ENCODE measurements around the gene TSNAX.
"Not testable (repeated sequence)": the region's sequence is repeated elsewhere in the genome, so short reads cannot be mapped to it uniquely, and the experiment has no call there.

TSNAX gene

DNA sequence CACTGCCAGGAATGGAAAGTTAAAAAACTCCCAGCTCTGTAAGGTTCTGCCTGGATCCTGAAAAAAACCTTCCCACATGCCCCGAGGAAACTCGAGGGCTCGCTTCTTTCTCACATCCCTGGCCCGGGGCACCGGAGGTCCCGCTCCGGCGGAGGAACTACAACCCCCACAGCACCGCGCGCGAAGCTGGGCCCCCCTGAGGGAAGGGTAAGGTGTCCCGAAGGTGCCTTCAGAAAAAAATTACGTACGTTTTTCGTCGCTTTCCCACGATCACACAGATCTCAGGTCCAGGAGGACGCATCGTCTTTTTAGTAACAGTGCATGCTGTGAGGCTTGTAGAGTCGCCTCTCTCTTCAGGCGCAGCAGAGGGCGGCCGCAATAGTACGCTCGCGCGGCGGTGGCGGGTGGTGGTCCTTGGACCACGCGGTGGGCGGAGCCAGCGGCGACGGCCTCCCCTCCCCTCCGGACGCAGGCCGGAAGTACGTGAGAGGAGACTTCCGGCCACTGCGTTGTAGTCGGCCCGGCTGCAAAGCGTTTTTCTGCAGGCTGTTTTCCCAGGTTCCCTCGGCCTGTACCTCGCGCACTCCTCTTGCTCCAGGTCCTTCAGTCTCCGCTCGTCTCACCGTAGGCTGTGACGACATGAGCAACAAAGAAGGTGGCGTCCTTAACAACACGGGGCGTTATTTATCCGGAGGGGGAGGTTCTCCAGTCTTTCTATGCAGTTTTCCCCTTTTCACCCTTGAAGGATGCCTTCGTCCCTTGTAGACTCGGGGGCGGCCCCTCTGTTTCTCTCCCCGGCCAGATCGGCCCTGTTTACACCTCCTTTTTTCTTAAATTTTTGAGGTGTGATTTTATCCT is at the start of gene TSNAX:
TSS of gene TSNAX (plus strand) at position 498 of the 858 bp plus-strand sequence. CDS start at position 640, 142 bp downstream.
- peak; percentile 77 for DNase-seq (ENCODE audit: low read depth)

- no peak for DNase-seq (ENCODE audit: low read depth)
Observed at GRCh38 chr1:231478811-231479210, 49.7 kb upstream of the TSNAX start.

- no peak for DNase-seq (ENCODE audit: low read depth)
Observed at GRCh38 chr1:231480008-231480407, 48.5 kb upstream of the TSNAX start.

GRCh38 chr1:231481289-231481688 is 47.2 kb upstream of the TSNAX start:
- DNase-seq (ENCODE audit: low read depth): no peak

DNA sequence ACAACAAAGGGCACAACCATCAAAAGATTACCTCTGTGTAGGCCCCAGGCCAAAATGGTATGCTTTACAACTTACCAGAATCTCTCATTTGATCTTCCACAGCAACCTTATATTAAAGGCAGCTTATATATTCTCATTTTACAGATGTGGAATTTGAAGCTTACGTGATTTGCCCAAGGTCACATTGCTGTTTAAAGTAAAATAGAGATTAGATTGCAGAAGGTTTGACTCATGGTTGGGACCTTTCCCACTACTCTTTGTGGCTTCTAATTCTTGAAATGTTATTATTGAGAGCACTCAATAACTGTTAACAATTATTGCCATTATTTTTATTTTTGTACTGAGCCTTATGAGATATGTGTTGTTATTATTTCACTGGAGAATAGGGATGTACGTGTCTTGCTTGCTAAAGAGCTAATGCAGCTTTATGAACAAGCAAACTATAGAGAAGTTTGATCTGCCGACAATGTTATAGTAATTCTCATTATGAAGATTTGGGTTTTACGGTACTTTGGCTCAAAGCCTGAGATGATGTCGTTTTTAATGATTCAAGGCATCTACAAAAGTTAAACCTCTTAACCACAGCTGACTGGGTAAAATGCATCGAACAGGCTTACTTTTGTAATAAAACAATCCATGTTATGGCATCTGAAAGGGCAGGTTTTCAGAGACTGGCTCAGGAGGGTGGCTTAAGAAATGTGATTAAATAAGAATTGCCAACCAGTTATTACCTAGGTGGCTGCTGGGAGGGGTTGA is 43.3 kb upstream of the TSNAX start:
- no peak for DNase-seq (ENCODE audit: low read depth)

- no peak for DNase-seq (ENCODE audit: low read depth)
Observed at GRCh38 chr1:231487019-231487418, 41.5 kb upstream of the TSNAX start.

DNA sequence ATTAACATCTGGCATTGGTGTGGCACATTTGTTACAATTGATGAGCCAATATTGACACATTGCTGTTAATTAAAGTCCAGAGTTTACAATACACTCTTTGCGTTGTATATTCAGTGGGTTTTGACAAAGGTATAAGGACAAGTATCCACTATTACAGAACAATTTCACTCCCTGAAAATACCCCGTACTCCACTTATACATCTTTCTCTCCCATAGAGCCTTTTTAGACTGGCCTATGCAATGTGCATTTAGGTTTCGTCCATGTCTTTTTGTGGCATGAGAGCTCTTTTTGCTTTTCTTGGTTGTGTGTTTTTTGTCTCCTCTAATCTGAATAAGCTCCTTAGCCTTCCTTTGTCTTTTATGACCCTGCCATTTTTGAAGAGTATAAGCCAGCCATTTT is 40.6 kb upstream of the TSNAX start:
- no peak for DNase-seq (ENCODE audit: low read depth)

- DNase-seq (ENCODE audit: low read depth): no peak
Observed at GRCh38 chr1:231493421-231494185, 34.9 kb upstream of the TSNAX start.

DNA sequence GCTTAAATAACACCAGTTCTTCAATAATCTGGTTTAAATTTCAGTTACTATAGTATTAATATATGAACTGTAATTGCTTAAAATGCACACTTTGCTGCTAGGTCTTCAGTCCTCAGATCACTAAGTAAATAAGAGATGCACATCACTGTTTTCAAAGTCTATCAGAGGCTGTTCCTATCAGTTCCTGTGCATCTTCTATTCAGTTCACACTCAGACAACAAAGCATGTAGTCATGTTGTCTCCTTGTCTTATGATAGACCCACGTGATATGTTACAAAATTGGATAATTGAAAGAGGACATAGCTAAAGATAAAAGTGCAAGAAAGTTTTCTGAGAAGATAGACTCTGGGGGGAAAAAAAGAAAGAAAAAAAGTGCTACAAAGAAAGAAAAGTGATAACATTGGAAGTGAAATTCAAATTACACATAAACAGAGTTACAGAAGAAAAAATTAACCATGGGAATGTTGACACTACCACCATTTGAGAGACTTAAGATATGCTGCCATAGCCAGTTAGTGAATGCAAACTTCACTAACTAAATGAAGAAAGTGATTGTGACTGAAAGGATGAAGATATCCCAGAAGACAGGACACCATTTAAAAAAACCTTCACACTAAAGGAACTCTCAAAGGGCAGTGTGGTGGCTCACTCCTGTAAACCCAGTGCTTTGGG is 33.9 kb upstream of the TSNAX start:
- DNase-seq (ENCODE audit: low read depth): no peak

DNA sequence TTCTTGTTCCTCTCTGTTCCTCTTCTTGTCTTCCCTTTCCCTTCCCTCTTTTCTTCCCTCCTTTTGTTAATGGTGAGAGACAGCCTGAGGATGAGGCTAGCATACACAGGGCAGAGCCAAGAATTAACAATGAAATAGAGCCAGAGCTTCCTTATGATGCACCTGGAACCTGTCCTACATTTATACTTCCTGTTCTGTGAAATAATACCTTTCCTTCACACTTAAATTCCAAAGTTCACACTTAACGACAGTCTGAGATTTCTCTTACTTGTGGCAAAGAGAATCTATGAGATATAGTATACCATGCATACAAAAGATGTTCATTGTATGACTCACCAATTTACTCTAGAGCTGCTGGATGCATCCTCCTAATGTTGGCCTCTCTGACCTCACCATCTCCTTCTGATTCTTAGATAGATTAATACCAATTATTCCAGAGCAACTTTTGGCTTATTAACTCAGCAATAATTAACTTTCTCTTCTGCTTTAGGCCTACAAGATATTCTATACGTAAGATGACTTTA is 30.8 kb upstream of the TSNAX start:
- DNase-seq (ENCODE audit: low read depth): no peak

GRCh38 chr1:231499148-231499763 is 29.2 kb upstream of the TSNAX start:
- no peak for DNase-seq (ENCODE audit: low read depth)

DNA sequence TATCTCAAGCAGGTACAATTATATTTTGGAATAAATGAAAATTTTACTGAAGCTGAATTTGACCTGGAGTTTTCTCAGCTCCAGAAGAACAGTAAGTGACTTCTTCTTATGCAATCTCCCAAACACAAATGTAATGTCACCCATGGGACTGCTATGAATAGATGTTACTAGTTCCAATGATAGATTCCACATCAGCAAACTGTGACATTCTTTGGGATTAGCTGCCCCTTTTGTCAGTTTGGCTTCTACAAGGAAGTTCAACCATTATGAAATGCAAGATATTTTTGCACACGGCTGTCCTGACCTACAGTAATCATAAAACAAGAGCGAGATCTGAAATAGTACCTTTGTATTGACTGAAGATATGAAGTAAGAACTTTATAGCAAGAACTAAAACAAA is 27.8 kb upstream of the TSNAX start:
- no peak for DNase-seq (ENCODE audit: low read depth)

GRCh38 chr1:231503168-231503567 is 25.3 kb upstream of the TSNAX start:
- DNase-seq (ENCODE audit: low read depth): not testable (repeated sequence)

DNA sequence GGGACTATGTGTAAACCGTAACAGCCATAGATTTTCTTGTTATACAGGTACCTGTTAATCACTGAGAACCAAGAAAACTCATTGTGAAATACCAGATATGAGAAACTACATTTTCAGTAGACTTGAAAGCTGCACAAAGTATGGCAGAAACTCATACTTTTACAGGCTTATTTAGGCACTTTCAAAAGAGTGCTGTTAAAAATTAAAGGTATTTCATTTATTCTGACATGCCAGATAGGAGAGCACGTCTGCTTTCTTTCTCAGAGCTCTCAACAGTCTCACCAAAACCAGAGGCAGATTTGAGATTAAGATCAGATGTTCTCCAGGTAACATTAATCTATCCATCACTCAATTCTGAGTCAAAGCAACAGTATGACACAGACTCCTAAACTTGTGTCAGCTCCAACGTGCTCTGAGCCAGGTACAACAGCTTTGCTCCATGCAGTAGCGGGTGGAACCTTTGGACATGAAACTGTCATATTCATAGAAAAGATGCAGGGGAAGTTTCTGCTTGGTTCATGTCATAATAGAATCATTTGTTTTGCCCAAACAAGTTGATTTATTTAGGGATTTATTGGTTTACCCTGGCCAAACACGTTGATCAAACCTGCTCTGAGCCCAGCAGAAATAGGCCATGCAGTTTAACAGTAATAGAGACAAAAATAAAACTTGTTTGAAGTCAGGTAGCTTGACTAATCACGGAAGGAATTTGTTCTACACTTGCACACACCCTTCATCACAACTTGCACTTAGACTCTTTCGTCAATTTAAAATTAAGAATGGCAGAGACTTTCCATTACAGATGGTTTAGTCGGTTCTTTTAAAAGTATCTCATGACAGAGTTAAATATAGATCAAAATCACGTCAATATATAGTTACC is 20.8 kb upstream of the TSNAX start:
- no peak for DNase-seq (ENCODE audit: low read depth)

GRCh38 chr1:231508497-231508896 is 20.0 kb upstream of the TSNAX start:
- no peak for DNase-seq (ENCODE audit: low read depth)

GRCh38 chr1:231508941-231509340 is 19.5 kb upstream of the TSNAX start:
- no peak for DNase-seq (ENCODE audit: low read depth)

DNA sequence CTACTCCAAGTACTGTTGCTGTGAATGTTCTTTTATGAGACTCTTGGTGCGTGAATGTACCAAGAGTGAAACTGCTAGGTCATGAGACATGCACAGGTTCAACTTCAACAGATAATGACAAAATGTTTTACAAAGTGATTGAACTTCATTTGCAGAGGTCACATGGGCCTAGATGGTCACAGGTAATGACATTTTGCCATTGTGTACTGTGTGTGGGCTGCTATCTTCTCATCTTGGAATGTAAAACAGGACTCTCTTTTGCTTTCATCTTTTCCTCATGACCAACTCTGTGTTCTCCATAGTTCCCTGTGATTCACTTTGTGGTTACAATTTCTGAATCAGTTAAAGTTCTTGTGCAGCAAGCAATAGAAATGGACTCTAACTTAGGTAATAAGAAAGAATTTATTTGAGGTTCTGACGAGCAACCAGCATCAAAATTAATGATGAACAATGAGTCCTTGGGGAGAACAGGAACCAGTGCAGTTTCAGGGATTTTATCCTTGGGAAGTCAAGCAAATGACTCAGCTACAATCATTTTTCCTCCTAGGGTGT is 16.2 kb upstream of the TSNAX start:
- no peak for DNase-seq (ENCODE audit: low read depth)

- no peak for DNase-seq (ENCODE audit: low read depth)
Observed at GRCh38 chr1:231515748-231516147, 12.7 kb upstream of the TSNAX start.

DNA sequence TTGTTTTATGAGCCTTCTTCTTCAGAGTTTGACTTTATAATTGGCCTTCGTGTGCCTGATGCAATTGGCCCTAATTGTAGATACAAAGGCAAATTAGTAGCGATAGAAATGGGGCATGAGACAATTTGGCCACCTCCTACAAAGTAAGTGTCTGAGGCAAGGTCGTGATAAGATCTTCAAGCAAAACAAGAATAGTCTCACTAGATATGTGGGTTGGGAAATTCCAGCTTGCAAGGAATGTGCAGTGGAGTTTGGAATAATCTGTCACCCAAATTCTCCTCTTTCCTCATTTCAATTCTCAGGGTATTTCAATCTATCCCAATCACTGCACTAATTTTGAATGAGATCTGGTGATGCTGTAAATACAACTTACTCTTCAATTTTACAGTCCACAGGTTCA is 11.4 kb upstream of the TSNAX start:
- DNase-seq (ENCODE audit: low read depth): no peak

- no peak for DNase-seq (ENCODE audit: low read depth)
Observed at GRCh38 chr1:231518485-231519034, 9.9 kb upstream of the TSNAX start.
